HG03442 (cell line): ENCODE data around the gene UVRAG.
"Not testable (repeated sequence)": the region's sequence is repeated elsewhere in the genome, so short reads cannot be mapped to it uniquely, and the experiment has no call there.

ENCODE experiments used
- ATAC-seq: cut with Tn5 transposase; IDR thresholded peaks from one replicate; pipeline ENCODE4 v1.9.1; 2021; ENCODE audit warnings: mild to moderate bottlenecking, moderate library complexity; ENCODE audit not compliant: unreplicated experiment

The UVRAG gene

DNA sequence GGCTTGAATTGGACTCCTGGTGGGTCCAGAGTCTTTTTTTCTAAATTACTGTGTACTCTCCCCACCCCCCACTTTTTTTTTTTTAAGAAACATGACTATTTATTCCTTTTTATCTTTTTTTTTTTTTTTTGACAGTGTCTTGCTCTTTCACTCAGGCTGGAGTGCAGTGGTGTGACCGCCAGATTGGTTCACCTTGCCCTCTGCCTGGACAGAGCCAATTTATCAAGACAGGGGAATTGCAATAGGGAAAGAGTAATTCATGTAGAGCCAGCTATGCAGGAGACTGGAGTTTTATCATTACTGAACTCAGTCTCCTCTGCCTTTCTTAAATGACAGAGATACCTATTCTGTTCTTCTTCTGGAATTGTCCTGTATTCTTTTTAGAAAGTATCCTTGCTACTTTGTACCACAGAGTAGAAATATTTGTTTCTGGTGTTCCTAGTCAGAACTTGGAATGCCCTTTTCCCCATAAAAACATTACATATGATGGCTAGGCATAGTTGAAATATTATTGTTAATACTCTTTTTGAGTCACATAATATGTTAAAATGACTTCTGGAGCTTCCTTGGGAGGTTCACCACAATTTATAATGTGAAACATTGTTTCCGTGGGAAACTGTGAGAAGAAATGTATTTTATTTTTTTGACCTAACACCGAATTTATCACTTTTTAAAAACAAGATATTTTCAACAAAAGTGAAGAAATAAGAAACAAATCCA is 95.6 kb downstream of the UVRAG start:
- ATAC-seq: no peak

DNA sequence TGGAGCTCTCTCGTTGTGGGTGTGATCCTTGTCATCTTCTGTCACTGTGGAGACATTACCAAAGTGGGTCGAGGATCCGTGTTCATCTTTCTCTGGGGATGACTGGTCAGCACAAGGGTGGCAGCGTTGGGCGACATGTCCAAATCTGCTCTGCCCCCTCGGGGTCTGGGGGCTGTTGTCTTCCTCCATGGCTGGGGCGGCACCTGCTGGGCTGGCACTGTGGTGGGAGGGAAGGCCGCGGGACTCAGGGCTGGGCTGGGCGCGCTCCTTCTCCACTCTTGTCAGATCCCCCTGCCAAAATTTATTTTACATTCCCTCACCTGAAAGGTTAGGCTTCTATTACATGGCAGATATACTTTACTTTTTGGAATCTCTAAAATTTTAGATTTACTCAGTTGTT is 96.4 kb downstream of the UVRAG start:
- no peak for ATAC-seq

DNA sequence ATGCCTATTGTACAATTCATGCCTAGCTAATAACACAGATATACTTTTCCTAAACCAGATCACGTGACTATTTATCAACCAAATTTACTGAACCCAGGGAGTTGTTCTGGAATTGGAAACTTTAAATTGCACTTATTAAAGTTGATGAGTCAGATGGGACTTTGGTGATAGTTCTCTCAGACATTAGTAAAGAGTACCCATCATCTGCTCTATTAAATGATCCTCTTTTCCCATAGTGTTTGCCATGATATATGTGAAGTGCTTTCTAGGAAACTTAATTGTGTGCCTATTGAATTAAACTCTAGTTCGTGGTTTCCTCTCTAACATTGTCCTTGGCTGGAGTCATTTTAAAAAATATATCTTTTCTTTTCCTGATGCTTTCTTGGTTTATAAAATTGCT is 99.0 kb downstream of the UVRAG start:
- no peak for ATAC-seq

DNA sequence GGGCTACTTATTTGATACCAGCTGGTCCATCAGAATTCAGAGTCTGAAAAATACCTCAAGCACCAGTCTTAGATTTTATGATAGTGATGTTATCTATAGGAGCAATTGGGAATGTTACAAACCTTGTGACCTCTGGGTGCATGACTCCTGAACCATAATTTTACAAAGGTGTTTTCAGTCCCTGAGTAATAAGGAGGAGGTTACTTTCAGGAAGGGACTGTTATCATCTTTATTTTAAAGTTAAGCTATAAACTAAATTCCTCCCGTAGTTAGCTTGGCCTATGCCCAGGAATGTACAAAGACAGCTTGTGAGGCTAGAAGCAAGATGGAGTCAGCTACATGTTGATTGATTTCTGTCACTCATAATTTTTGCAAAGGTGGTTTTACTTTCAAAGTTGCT is 101.9 kb downstream of the UVRAG start:
- no peak for ATAC-seq

DNA sequence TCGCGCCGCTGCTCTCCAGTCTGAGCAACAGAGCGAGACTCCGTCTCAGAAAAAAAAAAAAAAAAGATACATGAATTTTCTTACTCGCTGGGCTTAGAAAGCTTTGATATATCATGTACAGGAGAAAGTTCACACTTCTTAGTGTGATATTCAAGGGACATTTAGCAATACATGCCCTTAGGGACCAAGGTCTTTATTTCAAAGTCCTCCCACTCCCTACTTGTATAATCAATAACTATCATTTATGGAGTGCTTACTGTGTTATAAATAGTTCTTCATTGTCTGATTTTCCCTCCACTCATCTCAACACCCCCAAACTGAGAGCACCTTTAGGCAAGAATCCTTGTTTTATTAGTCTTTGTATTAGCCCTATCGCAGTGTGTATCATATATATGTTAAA is 103.3 kb downstream of the UVRAG start:
- no peak for ATAC-seq

DNA sequence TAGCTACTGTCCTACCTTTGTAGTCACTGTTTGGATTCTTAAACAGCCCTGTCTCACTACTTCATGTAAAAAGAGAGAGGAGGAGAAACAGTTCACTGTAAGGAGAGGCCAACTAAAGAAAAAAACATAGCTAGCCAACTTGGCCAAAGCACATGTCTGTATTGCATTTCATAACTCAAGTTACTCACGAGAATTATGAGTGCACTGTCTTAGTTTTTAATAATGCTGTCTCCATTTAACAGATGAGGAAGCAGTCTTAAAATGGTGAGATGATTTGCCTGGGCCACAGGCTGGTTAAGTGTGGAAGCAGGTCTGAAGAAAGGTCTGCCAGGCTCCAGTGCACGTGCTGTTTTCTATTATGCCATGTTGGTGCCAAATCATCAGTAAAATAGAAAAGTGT is 104.5 kb downstream of the UVRAG start:
- no peak for ATAC-seq

DNA sequence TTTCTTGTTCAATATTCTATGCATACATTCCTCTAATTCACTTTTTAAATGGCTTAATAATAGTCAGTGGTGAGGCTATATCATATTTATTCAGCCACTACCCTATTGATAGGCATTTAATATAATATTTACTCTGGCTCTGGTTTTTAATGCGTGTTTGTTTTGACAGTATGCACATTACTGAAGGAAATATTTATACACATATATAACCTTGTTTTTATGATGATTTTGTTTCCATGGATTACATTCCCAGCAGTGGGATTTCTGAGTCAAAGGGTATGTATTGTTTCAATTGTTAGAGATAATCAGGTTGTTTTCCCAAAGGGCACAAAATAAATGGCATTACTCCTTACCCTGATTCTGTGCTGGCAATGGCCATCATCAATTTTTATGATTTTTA is 105.8 kb downstream of the UVRAG start:
- no peak for ATAC-seq

DNA sequence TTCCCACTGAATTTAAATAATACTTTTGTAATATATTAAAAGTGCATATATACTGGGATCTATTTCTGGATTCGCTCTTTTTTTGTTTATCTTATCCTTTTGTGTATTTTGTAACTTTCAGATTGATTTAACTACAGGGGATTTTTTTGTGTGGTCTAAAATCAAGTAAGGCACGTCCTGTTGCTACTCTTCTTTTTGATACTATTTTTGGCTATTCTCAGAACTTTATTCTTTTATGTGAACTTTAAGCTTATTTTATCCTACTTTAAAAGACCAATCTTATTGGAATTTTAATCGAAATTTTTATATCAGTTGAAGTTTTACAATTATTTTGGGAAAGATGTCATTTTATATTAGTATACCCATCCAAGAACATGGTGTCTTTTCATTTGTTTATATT is 106.8 kb downstream of the UVRAG start:
- ATAC-seq: no peak

DNA sequence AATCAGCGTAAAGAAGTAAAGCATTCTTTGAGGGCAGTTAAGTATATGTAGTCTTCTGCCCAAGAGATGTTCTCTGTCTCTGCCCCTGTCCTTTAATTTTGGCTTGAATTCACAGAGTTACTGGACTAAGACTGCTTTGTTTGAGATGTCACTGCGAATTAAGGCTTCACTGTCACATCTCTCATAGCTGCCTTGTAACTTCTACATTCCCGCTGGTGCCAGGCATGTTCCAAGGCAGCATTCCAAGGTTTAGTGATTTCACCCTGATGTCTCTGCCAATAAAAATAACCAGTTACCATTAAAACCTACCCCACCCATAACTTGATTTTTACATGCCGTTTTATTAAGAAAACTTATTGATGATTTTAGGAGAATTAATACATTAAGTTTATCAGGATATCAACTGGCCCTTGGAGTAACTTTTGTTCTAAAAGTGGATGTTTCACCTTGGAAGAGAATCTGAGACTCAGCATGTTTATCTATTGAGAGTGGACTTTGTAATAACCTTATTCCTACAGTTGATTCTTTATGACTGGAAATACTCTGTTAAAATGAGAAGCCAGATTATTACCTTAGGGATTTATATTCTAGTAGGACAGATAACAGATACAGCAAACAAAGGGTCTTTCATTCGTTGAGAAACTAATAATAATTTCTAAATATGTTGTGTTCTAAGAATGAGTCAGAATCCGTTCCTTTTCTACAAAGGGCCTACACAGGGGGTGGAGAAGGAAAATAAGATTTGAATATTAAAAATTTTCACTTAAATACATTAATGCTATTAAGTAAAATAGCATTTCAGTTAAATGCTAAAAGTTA is 110.2 kb downstream of the UVRAG start:
- no peak for ATAC-seq

DNA sequence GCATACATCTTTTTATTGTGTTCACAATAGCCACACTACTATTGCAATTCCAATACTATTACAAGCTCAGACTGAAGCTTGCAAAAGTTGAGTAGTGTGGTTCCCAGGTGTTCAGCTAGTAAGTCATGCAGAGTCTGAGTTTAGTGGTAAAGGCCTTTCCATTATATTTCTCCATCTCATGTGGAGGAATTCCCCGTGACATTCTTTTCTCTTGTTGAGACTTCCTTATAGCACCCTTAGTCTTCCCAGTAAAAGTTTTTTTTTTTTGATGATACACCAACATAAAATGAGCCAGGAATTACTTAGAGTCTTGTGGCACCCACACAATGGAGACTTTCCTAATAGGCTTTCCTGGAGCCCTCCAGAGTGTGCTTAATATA is 110.8 kb downstream of the UVRAG start:
- no peak for ATAC-seq

DNA sequence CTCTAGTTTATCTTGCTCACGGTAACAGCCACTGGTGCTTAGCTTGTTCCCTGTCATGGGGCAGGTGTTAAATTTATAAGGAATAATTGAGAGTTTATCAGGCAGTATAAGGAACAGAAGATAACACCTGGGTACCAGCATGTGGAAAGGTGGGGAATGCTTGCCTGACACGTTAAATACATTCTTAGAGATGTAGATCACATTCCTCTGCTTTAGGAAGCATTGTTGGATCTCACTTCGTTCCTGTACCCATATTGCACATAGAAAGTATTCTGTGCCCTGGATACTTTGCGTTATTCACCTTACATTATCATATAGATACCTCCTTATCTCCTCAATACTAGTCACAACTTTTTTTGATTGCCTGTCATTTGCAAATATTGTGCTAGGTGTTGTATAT is 114.7 kb downstream of the UVRAG start:
- no peak for ATAC-seq

DNA sequence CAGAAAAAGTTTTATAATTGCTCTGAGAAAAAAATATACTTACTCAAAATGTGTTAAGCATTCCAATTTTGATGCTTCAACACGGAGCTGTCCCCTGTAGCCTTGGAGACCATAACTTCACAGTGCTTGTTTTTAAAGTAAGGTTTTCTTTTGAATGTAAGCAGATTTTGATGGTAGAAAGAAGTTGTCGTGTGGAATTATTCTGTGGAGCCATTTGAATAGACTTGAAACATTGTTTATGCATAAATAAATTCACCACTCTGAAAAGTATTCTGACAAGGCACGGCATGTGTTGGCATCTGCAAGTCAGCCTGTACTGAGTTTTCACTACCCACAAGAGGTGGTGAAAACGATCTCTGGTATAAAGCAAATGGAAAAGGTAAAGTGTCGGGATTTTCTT is 115.5 kb downstream of the UVRAG start:
- no peak for ATAC-seq

DNA sequence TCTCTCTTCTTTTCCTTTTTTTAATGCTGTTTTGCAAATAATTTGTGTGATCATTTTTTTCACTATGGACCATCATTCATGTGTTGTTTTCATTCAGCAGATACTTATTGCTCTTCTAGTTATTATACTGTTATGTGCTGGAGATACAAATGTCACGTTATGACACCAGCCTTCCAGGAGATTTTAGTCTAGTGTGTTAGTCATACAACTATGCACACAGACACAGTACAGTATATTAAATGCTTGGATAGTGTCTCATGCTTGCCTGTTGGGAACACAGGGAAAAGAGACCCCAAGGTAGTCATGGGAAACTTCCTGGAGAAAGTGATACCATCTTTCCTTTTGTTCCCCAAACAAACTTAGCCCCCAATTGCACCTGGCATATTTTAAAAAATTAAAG is 116.1 kb downstream of the UVRAG start:
- no peak for ATAC-seq

DNA sequence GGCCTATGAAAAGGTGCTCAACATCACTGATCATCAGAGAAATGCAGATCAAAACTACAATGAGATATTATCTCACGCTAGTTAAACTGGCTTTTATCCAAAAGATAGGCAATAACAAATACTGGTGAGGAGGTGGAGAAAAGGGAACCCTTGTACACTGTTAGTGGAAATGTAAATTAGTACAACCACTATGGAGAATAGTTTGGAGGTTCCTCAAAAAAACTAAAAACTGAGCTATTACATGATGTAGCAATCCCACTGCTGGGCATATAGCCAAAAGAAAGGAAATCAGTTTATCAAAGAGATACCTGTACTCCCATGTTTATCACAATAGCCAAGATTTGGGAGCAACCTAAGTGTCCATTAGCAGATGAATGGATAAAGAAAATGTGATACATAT is 118.7 kb downstream of the UVRAG start:
- ATAC-seq: not testable (repeated sequence)

DNA sequence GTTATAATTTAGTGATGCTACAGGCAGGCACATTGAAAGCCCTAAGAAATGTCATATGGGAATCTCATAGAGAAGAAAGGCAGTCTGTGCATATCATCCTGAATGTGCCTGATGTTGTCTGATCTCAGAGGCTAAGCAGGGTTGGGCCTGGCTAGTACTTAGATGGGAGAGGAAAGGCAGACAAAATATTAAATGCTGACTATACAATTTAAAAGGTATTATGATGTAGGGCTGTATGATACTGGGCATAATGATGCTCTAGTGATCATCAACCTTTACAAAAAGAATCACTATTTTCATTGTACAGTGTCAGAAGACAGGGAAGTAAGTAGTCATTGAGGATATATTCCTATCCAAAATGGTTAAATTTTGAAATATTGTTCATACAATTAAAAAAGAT is 119.8 kb downstream of the UVRAG start:
- no peak for ATAC-seq

DNA sequence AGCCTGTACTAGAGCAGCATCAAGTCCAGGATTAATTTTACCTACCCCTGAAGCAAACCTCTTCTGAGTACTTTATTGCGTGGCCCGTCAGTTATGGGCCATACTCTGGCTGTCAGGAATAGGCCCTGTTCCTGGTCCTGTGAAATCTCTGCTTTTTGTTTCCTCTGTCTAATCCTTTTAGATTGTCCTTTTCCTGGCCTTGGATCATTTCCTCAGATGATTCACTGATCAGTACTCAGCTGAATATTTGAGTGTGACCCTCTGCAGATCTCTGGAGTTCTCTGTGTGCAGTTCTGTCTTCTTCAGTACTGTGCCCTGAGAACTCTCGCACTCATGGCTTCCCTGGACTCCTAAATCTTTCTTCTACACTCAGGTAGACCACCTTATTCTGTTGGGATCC is 123.5 kb downstream of the UVRAG start:
- ATAC-seq: no peak

DNA sequence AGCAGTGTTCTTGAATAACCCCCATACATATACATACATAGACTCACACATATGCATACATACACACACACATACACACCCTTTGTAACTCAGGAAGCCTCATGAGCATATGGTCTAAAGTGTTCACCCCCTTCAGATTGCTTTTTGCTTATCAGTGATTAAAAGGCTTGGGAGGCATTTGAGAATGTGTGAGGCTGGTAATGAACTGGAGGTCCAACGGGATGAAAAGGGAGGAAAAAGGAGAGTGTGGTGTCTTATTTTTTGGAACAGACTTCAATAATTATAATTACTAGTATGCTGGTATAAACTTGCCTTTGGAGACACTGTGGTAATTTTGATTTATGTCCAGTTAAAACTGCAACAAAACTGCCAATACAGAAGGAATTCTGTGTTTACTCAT is 124.5 kb downstream of the UVRAG start:
- ATAC-seq: no peak

DNA sequence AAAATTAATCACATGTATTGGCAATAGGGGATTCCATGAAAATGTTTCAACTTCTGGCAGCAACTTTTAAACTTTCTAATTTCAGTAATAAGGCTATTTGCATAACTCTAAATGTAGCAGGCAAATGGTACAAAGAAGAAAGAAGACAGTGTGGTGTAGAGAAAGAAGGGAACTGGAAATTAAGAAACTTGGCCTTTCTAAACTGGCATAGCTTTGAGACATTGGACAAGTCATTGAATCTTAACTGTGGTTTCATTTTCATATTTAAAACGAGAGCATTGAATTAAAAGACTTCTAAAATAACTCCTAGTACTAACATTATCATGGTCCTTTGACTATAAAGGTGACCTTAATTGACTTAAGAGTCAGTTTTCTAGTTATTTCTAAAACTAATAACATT is 125.0 kb downstream of the UVRAG start:
- no peak for ATAC-seq

DNA sequence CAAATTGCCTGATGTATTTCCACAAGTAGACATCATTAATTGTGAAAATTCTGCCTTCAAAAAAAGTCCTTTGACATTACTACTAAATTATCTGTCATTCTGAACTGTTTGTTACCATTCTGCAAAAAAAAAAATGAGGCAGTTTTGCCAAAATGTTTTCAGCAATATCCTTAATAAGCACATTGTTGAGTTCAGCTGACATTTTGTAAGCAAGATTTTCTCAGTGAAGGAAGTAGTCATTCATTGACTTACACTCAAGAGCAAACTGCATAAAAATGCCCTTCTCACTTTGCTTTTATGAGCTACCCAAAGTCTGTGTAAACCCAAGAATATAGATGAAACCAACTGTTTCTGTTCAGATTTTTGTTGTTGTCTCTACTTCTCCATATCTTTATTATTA is 125.9 kb downstream of the UVRAG start:
- ATAC-seq: no peak

DNA sequence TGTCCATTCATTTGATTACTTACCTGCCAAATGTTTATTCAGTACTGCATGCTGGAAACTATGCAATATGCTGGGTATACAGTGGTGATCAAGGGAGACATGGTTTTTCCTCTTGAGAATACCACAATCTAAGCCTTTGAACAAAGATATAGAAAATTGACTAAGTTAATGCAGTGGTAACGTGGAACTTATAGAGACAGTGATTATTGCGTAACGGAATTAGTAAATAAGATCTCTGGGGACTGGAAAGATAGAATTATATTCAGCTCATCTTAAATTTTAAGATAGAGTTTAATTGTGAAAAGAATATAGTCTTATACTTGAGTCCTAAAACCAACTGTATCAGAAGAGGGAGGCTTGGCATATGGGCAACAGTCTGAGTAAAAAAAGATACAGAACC is 129.5 kb downstream of the UVRAG start:
- ATAC-seq: no peak

DNA sequence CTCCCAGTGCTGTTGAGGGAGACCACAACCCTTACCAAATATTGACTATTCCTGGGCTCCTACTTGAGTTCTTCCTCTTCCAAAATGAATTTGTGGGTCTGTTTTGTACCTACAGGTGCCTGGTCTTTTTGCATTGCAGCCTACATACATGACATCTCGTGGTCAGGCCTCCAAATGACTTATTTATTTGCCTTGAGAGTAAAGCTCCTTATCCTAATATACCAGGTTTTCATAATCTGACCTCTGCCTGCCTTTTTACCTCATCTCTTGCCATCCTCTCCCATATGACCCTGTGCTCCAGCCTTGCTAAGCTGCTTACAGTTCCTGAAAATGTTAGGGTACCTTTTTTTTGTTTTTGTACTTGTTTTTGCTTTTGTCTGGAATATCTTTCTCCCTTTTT is 130.4 kb downstream of the UVRAG start:
- ATAC-seq: no peak

DNA sequence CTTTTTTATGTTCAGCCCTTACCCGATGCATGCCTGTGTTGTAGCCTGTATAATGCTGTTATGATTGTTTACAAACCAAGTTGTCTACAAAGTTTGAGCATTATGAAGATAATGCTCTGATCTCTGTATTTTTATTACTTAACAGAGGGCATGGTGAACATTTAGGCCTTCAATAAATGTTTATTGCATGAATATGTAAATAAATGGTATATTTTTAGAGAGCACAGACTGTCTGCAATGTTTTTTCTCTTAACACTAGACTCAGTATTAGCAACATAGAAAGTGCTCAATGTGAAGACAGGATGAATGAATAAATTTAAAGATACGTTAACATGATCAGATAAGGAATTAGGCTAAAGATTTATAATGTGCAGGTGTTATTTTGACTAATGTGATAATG is 130.9 kb downstream of the UVRAG start:
- no peak for ATAC-seq
